Cardiac fibroblast (primary cell): Measurements from ENCODE around the gene FAM234A.
A peak's percentile ranks its signal among the peaks of the same experiment; 100 is the strongest.

Experiments used
- DNase-seq, 2 donors: peaks; one replicate each; pipeline versions ENCODE4 v3.0.0 to v3.0.0-alpha.2; 2010; ENCODE audit warnings: low read depth in 2 of 2
- H3K4me3 ChIP-seq, 2 donors: replicated peaks in 1 of 2; 1 replicate in 1 of 2; 2 replicates in 1 of 2; pipeline ENCODE4 v1.5.1; 2011; ENCODE audit warnings: low read depth in 2 of 2, low read length in 2 of 2, mild to moderate bottlenecking in 2 of 2, moderate library complexity in 1 of 2
- TF ChIP-seq, protein P1 (sequence below): IDR thresholded peaks from one replicate; pipeline ENCODE4 v1.5.1; 2011; ENCODE audit warnings: low read depth, mild to moderate bottlenecking, low read length, inconsistent platforms

The FAM234A gene

DNA sequence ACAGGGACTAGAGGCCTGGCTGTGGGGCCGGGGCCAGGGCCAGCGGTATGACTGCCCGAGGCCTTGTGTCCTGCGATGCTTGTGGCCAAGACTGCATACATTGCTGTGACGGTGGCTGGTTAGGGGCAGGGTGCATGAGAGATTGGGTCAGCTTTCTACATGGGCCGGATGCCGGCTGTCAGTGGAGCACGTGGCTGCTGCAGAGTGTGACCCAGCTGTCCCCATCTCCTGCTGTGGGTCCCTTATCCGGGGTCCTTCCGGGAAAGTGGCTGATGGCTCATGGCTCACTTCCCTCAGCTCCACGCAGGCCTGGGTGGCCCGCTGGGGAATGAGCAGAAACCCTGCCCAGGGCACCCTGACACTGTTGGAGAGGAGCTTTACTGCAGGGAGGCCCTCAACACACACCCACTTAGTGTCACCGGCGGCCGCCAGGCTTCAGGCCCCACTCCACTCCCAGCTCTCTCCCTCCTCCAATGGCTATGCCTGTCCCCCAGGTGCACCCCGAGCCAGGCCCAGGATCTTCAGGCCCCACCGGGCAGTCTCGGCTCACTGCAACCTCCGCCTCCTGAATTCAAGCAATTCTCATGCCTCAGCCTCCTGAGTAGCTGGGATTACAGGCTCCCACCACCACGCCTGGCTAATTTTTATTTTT is 41.9 kb downstream of the FAM234A start:
- H3K4me3 ChIP-seq, result no peak overlapping the region
- TF ChIP-seq, protein P1, sequence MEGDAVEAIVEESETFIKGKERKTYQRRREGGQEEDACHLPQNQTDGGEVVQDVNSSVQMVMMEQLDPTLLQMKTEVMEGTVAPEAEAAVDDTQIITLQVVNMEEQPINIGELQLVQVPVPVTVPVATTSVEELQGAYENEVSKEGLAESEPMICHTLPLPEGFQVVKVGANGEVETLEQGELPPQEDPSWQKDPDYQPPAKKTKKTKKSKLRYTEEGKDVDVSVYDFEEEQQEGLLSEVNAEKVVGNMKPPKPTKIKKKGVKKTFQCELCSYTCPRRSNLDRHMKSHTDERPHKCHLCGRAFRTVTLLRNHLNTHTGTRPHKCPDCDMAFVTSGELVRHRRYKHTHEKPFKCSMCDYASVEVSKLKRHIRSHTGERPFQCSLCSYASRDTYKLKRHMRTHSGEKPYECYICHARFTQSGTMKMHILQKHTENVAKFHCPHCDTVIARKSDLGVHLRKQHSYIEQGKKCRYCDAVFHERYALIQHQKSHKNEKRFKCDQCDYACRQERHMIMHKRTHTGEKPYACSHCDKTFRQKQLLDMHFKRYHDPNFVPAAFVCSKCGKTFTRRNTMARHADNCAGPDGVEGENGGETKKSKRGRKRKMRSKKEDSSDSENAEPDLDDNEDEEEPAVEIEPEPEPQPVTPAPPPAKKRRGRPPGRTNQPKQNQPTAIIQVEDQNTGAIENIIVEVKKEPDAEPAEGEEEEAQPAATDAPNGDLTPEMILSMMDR, result no peak
- no peak for DNase-seq

DNA sequence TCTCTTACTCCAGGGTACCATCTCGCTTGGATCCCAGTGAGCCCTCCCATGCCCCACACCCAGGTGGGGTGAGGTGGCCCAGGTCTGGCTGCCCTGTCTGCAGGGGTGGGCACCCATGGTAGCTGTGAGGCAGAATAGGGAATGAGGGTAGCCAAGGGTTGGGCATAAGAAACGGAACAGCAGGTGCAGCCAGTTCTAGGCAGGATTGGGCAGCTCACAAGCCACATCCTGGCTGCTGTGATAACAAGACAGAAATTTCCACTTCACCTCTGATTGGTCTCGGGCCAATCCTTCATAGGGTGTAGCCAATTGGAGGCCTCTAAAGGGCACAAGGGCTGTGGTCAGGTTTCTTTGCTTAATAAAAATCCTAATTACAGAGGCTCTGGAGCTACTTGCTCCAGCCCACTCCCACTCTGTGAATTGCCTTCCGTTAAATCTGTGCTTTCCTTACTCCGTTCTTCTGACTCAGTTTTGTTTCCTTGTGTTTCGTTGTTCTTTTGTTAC is 44.3 kb downstream of the FAM234A start:
- TF ChIP-seq, protein P1, result no peak
- DNase-seq, result peak; percentile 21 to 56
- no peak overlapping the region for H3K4me3 ChIP-seq

DNA sequence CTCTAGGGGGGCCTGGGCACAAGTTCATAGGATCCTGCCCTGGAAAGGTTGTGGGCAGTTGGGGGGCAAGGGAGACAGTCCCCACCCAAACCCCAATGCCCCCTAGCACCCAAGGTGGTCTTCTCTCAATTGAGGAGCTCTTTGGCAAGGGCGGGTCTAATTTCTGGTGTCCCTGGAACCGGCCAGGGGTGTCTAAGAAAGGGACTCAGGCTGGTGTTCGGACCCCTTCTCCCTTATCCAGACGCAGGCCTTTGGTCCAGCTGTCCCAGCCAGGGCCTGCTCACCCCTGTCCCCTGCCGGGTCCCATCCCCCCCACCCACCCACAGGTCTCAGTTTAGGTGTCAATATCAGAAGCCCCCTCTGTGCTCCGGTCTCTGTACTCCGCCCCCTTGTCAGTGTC is 44.9 kb downstream of the FAM234A start:
- H3K4me3 ChIP-seq, result no peak overlapping the region
- DNase-seq, result no peak
- TF ChIP-seq, protein P1, result no peak

DNA sequence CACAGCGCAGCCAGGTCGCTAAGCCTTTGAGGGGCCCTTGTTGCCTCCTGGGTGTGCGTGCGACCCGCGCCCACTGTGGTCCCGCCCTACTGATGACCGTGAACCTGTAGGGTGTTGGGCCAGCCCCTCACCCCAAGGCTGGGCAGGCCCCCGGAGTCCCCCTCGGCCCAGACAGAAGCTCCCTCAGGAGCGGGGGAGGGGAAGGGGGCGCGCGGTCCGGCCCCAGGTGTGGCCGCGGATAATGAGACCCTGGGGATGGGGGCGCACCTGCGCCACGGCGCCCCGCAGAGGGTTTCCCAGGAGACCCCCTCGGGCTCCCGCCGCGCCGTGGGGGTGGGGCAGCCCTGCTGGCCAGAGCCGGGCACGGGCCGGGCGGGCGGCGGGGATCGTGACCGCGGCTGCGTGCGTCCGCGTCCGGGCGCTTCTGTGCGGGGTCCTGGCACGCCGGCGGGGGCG is 45.4 kb downstream of the FAM234A start:
- TF ChIP-seq, protein P1, result no peak
- no peak overlapping the region for H3K4me3 ChIP-seq
- no peak for DNase-seq

DNA sequence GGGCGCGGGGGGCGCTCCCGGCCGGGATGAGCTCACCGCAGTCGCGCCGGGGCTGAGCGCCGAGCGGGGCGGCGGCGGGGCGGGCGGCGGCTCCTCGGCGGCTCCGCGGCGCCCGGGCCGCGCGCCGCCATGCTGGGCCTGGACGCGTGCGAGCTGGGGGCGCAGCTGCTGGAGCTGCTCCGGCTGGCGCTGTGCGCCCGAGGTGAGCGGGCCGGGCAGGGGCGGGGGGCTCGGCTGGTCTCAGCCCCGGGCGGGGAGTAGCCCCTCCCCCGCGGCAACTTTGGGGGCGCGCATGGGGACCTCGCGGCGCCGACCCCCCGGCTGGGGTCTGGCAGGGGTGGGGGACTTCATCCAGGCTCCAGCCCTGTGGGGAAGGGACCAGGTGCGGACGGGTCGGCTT is 45.9 kb downstream of the FAM234A start, which contains the start of gene ARHGDIG:
ARHGDIG (plus strand) TSS at position 40 of the 400 bp plus-strand sequence; CDS start at position 130, 90 bp downstream.
- H3K4me3 ChIP-seq, result peak within 1 kb of the TSS; percentile 15 to 24
- no peak for DNase-seq
- TF ChIP-seq, protein P1, result no peak

DNA sequence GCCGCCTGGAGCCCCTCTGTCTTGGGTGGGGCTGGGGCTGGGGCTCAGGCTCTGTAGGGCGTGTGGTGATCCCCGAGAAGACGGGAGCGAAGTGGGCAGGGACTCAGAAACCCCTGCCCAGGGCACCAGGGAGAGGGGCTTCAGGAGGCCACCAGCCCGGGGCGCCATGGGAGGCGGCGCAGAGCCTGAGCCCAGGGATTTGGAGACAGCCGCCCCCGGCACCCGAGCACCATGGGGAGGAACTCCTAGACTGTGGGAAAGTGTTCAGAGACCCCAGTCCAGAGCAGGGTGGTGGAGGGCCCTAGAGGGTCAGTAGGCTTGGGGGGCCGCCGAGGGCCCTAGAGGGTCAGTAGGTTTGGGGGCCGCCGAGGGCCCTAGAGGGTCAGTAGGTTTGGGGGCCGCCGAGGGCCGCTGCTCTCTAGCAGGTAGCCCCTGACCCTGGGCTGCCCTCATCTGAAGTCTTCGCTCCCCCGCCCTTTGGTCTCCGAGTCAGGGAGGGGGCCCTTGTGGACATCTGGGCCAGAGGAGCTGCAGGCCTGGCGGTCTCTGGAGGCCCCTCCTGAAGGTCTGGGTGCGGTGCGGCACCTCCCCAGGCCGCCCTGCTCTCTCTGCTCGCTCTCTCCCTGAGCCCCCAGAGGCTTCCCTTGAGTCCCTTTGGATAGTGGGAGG is 46.5 kb downstream of the FAM234A start:
- TF ChIP-seq, protein P1, result no peak
- H3K4me3 ChIP-seq, result peak overlapping the region in 1 of 2 donors; percentile 15
- DNase-seq, result no peak
